GM20000 (cell line): ENCODE measurements around the gene SLC25A44.

Source experiments
- DNase-seq: peaks from one replicate; pipeline ENCODE4 v3.0.0; 2012; ENCODE audit warnings: low spot score
- TF ChIP-seq, protein P1 (sequence below): IDR thresholded peaks from 2 replicates; pipeline ENCODE4 v1.5.1; 2012; ENCODE audit warnings: mild to moderate bottlenecking, control low read depth; ENCODE audit errors: extremely low read depth, missing control alignments

The SLC25A44 gene, protein sequence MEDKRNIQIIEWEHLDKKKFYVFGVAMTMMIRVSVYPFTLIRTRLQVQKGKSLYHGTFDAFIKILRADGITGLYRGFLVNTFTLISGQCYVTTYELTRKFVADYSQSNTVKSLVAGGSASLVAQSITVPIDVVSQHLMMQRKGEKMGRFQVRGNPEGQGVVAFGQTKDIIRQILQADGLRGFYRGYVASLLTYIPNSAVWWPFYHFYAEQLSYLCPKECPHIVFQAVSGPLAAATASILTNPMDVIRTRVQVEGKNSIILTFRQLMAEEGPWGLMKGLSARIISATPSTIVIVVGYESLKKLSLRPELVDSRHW

DNA sequence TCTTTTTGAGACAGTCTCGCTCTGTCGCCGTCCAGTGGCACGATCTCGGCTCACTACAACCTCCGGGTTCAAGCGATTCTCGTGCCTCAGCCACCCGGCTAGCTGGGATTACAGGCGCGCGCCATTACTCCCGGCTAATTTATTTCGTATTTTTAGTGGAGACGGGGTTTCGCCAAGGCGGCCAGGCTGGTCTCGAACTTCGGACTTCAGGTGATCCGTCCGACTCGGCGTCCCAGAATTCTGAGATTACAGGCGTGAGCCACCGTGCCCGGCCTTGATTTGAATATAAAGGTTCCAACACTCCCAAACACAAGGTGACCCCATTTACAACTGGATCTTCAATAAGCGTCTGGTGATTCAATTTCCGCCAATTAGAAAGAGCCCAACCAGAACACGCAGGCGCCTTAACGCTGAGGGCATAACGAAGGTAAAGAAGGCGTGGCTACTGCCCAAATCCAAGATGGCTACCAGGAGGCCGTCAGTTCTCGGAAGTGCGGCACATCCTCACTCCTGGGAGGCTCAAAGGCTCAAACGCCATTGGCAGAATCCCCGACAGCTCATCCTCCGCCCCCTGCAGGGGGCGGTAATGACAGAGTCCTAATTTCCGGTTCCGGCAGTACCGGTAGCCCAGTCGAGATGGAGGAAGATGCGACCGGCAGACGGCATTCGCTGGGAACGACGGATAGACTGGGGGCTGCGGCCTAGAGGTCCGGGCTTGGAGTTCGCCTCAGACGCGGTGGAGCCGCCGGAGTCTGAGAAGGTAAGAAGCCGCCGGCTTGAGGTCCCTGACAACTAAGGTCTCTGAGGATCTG is at the start of gene SLC25A44:
Gene SLC25A44, plus strand, starts transcription at position 617 of the 812 bp plus-strand sequence. CDS start 5,744 bp downstream, outside the sequence.
- peak; percentile 91 for DNase-seq

DNA sequence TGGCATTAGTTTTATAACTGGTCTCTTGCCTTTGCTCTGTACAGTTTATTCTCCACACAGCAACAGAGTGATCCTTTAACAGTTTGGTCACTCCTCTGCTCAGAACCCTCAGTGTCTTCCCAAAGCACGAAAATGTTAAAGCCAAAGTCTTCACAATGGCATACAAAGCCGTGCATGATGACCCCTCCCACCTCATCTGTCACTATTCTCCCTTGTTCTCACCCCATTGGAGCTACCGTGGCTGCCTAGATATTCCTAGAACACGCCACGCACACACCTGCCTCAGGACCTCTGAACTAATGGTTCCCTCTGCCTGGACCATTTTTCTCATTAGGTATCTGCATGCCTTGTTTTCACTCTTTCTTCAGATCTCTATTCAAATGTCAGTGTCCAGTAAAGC is 49.2 kb upstream of the SLC25A44 start:
- DNase-seq: no peak
- TF ChIP-seq, protein P1, sequence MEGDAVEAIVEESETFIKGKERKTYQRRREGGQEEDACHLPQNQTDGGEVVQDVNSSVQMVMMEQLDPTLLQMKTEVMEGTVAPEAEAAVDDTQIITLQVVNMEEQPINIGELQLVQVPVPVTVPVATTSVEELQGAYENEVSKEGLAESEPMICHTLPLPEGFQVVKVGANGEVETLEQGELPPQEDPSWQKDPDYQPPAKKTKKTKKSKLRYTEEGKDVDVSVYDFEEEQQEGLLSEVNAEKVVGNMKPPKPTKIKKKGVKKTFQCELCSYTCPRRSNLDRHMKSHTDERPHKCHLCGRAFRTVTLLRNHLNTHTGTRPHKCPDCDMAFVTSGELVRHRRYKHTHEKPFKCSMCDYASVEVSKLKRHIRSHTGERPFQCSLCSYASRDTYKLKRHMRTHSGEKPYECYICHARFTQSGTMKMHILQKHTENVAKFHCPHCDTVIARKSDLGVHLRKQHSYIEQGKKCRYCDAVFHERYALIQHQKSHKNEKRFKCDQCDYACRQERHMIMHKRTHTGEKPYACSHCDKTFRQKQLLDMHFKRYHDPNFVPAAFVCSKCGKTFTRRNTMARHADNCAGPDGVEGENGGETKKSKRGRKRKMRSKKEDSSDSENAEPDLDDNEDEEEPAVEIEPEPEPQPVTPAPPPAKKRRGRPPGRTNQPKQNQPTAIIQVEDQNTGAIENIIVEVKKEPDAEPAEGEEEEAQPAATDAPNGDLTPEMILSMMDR: no peak

More for the DNA sequence above, at the start of gene SLC25A44:
- TF ChIP-seq, protein P1: peak; percentile 17

DNA sequence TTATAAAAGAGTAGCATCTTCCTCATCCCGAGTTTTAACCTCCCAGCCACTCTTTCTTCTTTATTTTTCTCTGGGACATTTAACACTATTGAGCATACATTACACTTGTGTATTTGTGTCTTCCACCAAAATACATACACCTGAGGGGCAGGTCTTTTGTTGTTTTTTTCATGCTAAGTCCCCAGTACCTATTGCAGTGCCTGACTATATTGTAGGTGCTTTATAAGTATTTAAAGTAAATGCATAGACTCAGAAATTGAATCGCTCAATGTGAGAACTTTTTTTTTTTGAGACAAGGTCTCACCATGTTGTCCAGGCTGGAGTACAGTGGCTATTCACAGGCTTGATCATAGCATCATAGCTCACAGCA is 48.3 kb upstream of the SLC25A44 start:
- TF ChIP-seq, protein P1: no peak

DNA sequence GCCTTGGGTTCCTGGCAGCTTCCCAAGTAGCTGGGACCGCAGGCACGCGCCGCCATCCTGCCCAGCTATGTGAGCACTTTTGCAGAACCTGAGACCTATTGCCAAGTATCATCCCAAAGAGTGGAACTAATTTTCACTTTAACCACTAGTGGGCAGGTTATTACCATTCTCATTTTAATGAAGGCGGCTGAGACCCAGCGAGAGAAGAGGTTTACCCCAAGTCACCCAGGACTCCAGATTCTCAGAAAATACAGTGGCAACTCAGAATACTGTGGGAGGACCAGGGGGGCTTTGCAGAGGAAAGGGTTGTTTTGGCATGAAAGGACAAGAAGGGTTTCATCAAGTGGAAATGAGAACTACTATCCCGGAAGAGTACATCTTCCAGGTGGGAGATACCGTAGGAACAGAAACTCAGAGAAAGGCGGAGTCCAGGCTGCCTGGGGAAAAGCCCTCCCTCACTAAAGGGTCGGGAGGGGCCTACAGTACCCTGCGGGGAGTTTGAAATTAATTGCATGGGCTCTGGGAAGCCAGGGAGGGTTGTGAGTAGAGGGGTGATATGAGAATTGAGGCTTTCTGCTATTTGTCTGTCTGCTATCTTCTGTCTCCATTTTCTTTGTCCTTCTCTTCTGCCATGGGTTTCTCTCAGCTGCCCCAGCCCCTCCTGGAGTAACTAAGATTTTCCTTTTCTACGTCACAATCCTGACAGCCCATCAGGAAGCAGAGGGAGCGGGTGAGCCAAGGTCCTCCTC is 47.7 kb upstream of the SLC25A44 start:
- TF ChIP-seq, protein P1: peak; percentile 55
- DNase-seq: peak; percentile 79

More for the DNA sequence above, 48.3 kb upstream of the SLC25A44 start:
- no peak for DNase-seq

DNA sequence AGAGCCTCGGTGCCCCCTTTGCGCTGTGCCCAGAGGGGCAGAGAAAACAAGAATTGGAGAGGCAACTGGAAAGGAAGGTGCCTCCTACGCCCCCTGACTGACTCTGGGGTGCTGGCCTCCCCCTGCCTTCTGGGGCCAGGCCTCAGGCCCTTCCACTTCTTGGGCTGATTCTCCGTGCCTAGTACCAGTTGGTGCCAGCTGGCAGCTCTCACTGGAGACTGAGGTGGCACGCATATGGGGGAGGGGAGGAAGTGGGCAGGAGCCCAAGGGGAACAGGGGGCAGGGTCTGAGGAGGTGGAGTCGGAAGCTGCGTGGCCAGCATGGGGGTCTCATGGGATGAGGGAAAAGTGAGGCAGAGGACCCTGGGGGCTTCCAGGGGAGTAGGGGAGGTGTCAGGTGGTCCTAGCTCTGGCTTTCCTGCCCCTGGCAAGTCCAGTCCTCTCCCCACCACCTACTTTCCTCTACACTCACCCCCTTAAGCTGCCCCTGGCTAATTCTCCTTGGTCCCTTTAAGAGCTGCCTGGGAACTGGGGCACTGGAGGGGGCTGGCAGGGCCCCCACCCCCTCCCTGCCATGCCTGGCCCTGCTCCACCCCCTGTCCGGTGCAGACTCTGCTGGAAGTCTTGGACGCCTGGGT is 47.0 kb upstream of the SLC25A44 start:
- TF ChIP-seq, protein P1: no peak
- no peak for DNase-seq

DNA sequence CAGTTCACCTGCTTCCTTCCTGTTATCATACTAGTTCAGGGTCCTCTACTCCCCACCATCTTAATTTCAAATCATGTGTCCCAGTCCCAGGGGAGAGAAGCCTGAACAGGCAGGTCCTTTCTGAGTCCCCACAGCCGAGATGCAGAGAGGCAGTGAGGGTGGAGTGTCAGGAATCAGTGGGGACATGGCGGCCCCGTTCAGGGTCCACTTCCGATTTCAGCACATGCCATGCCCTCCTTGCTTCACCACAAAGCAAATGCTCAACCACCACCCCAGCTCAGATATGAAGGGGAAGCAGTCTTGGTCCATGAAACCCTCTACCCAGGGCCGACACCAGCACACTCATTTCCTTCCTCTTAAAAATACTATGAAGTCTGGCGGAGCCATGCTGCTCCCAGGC is 45.7 kb upstream of the SLC25A44 start:
- DNase-seq: no peak
- TF ChIP-seq, protein P1: no peak
